Epithelial cell of esophagus (primary cell): ENCODE measurements around the gene POLR1A.

Source experiments
- DNase-seq: peaks from one replicate; pipeline ENCODE4 v3.0.0; 2010; ENCODE audit warnings: low read depth
- H3K4me3 ChIP-seq: 2 replicates; pipeline ENCODE4 v1.5.1; 2011; ENCODE audit warnings: mild to moderate bottlenecking, low read length, control low read depth
- CTCF ChIP-seq: IDR thresholded peaks from 2 replicates; pipeline ENCODE4 v1.5.1; 2011; ENCODE audit warnings: low read depth, mild to moderate bottlenecking, low read length, control low read depth, inconsistent platforms; ENCODE audit not compliant: insufficient read depth; ENCODE audit errors: missing control alignments

POLR1A gene

GRCh38 chr2:86003104-86003503 lies 102.6 kb downstream of the POLR1A start:
- no peak overlapping the region for H3K4me3 ChIP-seq
- DNase-seq = no peak
- no peak for TF ChIP-seq CTCF

GRCh38 chr2:86002375-86002774 lies 103.3 kb downstream of the POLR1A start:
- DNase-seq = no peak
- TF ChIP-seq CTCF = no peak
- no peak overlapping the region for H3K4me3 ChIP-seq

GRCh38 chr2:86001326-86001725 lies 104.4 kb downstream of the POLR1A start:
- TF ChIP-seq CTCF = no peak
- no peak for DNase-seq
- H3K4me3 ChIP-seq = no peak overlapping the region

GRCh38 chr2:86000938-86001312 lies 104.8 kb downstream of the POLR1A start:
- no peak for DNase-seq
- no peak for TF ChIP-seq CTCF
- no peak overlapping the region for H3K4me3 ChIP-seq

GRCh38 chr2:86000131-86000937 lies 105.4 kb downstream of the POLR1A start:
- no peak for DNase-seq
- TF ChIP-seq CTCF = no peak
- no peak overlapping the region for H3K4me3 ChIP-seq

GRCh38 chr2:85999061-85999831 lies 106.4 kb downstream of the POLR1A start:
- no peak overlapping the region for H3K4me3 ChIP-seq
- TF ChIP-seq CTCF = no peak
- peak; percentile 22 for DNase-seq
